A673 (cell line): ENCODE data around the gene S100A9.

ENCODE experiments used
- CTCF ChIP-seq: fragments of 300-800, 200-600 bp; sonication (generic); conservative IDR thresholded peaks from 2 replicates; pipeline ENCODE4 v1.5.1; 2017; ENCODE audit warnings: low read depth, mild to moderate bottlenecking, antibody characterized with exemption, low read length, moderate library complexity, mixed read lengths
- EZH2 ChIP-seq: fragments of 200-600 bp; sonication (generic); IDR thresholded peaks from 2 replicates; pipeline ENCODE4 v1.6.1; 2017; ENCODE audit warnings: borderline replicate concordance, low read depth, mild to moderate bottlenecking, mixed read lengths, antibody characterized with exemption, low read length; ENCODE audit not compliant: poor library complexity, severe bottlenecking

DNA sequence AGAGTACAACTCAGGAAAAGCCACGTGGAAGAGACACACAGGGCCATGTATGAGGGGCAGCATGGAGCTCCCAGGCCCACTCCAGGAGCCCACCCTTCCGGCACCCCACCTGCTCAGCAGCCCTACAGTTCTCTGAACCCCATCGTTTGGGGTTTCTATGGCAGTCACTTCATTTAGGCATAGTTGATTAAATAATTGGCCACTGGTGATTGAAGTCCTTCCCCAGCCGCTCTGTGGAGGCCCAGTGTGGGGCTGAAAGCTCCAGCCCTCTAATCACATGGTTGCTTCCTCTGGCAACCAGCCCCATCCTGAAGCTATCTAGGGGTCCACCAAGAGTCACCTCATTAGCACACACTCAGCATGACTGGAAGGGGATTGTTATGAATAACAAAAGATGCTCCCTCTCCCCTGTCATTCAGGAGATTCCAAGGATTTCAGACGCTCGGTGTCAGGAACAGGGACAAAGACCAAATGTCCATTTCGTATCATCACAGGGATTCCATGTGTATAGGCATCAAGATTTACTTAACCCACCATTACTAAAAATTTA is 46.5 kb downstream of the S100A9 start:
- TF ChIP-seq CTCF = no peak
- no peak for TF ChIP-seq EZH2
